HG03439 (cell line): ENCODE results near the gene CFAP251.
"Not testable (repeated sequence)": the region's sequence is repeated elsewhere in the genome, so short reads cannot be mapped to it uniquely, and the experiment has no call there.

Source experiments
- ATAC-seq: cut with Tn5 transposase; IDR thresholded peaks from one replicate; pipeline ENCODE4 v1.9.1; 2021; ENCODE audit warnings: mild to moderate bottlenecking, moderate library complexity; ENCODE audit not compliant: unreplicated experiment

Gene CFAP251

DNA sequence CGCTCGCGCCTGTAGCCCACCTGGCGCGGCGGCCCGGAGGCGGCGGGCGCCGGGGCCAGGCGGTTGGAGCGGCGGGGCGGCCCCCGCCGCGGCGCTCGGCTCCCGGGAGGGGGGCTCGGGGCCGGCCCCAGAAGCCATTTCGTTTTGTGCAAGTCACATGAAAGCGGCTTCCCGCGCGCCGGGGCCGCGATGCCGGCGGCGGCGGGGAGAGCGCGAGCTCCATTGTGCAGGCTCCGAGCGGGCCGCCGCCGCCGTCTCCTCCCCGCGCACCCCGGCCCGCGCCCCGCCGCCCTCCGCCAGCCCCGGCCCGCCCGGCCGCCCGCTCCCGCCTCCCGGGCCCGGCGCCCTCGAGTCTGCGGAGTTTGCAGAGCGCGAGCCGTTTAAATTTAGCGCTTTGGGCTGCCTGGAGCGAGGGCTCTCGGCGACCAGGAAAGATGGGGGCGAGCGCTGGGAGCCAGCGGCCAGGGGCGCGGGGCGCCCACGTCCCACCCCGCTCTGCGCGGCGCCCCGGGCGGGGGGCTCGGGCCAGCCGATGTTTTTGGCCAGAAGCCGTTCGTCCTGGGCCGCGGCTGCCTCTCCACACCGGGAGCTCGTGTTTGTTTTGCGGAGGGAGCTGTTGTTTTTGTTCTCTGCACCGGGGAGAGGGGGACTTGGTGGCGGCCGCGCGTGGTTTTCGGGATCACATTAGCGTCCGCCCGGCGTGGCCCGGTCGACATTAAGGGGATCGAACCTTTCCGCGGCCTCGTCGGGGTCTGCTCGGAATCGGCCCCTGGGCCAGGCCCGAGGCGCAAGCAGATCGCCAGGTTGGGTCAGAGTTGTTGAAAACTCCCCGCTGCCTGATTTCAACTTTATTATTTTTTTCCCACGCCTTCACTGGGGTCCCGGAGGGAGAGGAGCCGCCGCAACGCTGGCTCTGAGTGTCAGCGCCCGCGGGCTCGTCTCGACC, 104.3 kb downstream of the CFAP251 start:
- ATAC-seq: no peak

DNA sequence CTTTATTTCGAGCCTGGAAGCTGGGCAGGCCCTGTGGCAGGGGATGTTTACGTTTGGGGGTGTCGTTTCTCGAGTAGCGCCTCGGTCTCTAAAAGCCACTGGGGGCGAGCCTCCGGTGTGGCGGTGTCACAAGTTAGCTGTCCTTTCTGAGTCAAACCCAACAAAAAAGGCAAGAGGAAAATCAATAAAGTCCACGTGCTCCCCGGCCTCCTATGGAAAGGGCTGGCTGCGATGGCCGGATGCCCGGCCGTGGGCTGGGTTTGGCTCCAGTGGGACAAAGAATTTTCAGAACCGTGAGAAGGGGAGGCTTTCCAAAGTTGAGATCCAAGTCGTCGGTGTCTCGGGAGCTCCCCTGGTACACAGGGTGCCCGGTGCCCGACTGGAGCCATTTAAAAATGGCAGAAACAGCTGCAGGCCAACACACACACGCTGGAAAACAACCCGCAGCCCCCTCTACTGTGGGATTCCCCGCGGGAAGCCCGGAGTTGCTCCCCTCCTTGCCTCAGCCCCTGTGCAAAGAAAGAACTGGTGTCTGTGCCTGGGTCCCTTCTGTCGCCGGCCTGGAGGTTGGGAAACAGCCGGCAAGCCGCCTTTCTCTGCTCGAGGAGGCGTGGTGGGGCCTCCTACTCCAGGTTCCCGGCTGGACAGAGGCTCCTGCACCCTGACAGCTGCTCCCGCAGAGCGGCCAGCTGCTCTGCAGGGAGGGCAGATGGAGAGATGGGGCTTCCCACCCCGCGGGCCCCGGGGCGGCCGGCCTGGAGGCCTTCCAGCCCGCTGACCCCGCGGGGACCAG, 105.1 kb downstream of the CFAP251 start:
- no peak for ATAC-seq

DNA sequence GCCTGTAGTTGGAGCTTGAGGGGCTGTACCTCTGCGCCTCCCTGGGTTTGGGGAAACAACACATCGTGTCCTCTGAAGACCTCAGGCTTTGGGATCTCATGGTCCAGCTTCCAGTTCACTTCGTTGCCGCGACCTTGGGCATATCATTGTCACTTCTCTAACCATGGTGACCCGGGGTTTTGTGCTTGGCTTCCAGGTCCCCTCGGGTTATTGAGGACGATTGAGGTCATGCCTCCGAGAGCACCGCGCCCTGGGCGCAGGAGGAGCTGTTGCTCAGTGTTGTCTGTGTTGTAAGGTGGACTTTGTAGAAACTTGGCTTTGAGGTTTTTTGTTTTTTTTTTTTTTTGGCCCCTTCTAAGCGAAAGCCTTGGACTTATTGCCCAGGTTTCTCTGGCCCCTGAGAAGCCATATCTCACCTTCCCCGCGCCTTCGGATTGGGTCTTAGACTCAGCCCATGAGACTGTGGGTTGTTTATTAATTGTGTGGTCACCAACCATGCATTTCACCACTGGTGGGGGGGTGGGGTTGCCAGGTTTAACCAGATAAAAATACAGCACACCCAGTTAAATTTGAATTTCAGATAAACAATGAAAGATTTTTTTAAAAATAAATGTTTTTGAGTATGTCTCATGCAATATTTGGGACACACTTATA, 105.9 kb downstream of the CFAP251 start:
- ATAC-seq: no peak

DNA sequence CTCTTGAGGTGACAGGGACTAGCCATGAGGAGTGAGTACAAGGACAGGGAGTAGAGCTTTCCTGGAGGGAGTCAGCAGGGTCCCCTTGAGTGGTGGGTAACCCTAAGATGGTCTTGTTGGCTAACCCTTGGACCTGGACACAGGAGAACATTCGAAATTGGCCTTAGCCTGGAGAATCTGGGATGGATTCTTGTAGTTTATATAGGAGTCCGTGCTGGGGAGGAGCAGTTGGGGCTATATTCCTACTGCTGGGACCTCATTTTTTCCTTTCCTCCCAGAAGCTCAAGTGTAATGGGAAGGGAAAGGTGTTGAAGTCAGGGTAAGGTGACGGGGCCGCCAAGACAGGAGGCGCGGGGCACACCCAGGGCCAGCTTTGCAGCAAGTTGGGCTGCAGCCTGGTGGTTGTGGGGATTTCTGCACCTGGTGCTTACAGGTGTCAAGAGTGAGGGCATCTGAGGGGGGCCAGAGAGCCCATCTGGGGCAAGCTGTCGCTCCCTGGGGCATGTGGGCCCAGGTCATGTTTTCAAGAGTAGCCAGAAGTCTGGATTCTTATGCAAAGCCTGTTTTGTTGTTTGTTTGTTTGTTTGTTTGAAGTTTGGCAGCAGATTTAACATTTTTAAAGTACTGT, 108.4 kb downstream of the CFAP251 start:
- no peak for ATAC-seq

DNA sequence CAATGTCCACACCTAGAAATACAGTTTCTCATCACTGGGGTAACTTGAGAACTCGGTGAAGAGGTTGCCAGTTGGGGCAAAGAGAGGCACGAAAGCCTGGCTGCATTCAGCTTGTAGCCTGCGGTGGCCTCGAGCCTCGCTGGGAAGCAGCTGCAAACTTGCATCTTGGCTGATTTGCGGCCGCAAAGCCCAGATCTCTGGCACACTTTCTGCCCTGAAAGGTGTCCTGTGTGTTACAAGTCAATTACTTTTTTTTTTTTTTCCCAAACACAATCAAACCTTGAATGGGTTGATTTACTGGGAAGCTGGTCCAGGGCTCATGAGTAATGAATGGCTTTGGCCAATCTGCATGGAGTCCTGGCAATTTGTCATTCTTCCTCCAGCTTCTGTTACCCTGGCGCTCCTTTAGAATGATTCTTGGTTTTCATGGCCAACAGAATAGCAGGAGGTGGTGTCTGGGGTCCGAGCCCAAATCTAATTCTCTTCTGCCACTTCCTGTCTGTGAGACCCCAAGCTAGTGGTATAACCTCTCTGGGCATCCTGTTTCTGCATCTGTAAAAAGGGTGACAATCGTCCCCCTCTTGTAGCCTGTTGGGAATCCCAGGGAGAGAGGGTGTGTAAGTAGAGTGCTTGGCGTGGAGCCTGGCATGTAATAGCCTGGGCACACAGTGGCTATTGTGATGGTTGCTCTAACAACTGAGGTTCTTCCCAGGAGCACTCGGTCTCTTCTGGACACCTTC, 109.9 kb downstream of the CFAP251 start:
- ATAC-seq: no peak

DNA sequence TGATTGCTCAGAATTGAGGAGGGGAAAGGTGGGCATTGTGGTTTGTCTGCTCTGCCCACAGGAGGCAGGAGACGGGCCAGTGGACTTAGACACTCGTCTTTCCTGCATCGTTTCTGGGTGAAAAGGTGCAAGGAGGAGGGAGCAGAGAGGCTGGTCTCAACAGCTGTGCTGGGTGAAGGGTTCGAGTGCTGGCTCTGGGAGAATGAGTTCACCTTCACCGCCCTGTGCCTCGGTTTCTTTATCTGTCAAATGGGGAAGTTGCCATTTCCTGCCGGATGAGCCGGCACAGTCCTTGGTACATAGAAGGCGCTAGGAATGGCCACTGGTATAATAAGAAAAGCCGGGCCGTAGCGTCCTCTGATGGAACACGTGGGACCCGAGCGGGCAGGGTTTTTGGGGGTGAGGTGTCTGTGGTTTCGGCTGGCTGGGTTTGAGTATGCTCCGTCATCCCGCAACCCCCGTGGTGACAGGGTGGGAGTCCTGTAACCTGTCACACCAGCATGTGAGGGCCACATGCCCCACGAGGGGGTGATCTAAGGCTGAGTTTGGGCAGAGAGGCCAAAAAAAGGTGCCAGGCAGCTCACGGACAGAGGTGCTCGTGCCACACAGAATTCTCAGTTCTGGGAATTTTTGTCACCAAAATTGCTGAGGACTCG, 110.6 kb downstream of the CFAP251 start:
- ATAC-seq: no peak

DNA sequence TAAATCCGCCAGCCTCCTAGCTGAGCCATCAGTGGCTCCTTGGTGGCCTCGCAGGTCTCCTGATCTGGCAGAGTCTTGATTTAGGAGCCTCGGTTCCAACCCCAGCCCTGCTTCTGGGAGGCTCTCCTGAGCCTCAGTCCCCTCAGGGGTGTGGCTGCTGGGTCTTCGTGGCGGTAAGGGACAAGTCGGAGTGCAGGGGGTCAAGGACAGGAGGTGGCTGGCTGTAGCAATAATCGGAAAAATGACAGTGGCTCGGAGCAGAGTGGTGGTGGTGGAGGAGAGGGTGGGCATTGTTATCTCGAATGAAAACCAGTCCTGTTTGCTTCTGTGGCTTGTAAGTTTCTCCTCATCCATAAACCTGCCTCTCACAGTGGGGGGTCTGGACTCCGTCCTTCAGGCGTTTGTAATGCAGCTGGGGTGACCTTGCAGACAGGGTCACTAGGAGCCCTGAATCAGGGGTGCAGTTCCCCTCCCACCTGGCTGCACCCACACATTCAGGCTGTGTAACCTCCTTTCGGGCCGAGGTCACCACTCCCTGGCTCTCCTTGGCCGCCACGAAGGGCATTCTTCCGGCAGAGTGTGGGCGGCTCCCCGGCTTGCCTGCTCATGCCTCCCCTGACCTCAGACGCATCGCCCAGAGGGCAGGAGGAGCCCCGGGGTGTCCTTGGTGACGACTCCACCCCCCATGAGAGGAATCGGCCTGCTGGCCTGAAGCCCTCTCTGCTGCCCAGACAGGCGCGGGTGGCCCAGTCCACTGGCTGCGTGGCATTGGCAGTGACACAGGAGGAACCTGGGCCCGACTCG, 111.4 kb downstream of the CFAP251 start:
- no peak for ATAC-seq

DNA sequence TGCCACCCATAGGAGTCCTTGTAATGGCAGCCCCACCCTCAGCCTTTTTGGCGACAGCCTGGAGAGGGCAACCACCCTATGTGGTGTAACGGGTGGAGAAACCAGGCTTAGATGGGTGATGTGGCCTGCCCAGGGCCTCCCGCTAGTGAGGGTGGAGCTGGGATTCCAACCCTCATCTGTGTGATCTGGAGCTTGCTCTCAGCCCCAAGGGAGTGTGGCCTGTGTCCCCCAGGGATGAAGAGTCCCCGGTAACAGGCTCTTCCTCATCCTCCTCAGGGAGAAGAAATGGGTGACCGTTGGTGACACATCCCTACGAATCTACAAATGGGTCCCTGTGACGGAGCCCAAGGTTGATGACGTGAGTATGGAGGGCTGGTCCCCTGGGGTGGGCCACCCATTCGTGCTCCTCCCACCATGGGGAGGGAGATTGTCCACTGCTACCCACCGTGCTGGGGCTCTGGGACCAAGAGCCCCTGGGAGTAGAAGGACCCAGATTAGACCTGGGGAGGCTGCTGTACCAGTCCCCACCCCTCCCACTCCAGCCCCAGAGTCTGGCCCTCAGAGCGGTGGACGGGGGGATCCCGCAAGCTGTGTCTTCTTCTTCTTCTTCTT, 112.1 kb downstream of the CFAP251 start:
- no peak for ATAC-seq

DNA sequence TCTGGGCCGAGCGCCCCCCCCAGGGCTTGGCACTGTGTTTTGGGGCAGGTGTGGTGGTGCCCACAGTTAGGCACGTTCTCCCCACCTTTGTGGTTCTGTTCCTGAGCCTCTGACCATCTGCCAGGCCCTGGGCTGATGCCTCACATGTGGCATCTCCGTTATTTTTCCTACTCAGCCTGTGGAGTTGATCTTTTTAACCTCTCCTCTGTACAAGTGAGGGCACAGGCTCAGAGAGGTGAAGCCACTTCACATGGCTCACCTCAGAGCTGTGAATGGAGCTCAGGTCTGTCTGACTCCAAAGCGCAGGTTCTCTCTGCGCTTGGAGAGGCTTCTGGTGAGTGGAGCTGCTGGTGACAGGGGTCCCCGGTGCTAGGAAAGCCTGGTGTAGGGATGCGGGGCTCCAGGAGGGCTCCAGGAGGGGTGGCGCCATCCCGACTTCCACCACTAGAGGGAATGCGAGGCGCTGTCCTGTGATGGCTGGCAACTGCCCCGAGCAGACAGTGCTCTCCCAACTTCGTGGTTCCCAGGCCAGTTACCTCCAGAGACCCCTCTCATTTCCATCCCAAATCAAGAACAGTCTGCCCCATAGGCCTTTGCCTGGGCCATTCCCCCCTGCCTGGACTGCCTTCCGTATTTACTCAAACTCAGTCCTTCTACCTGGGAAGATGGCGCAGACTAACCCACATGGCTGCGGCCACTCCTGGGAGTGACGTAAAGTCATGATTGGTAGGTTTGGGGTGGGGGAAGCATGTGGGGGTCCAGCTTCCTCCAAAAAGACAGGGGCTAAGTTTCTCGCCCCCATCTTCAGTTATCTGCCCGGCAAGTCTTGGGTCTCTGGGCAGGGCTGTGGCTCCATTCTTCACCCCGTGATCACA, 113.2 kb downstream of the CFAP251 start:
- no peak for ATAC-seq

- no peak for ATAC-seq
Measured at GRCh38 chr12:122032580-122032979, 114.2 kb downstream of the CFAP251 start.

GRCh38 chr12:122035292-122035691, 116.9 kb downstream of the CFAP251 start:
- ATAC-seq: no peak

DNA sequence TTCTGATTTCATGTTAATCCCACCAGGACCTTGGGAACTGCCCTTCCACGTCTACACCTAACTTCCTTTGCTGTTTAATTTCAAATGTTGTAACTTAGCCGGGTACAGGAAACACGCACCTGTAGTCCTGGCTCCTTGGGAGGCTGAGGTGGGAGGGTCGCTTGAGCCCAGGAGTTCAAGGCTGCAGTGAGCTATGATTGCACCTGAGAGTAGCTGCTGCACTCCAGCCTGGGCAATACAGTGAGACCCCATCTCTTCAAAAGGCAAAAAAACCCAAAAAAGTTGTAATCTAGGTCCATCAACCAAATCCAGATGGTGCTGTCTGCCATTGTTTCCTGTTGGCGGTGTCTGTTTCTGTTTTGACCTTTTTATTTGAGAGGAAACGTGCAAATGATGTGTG, 117.8 kb downstream of the CFAP251 start:
- ATAC-seq: no peak

DNA sequence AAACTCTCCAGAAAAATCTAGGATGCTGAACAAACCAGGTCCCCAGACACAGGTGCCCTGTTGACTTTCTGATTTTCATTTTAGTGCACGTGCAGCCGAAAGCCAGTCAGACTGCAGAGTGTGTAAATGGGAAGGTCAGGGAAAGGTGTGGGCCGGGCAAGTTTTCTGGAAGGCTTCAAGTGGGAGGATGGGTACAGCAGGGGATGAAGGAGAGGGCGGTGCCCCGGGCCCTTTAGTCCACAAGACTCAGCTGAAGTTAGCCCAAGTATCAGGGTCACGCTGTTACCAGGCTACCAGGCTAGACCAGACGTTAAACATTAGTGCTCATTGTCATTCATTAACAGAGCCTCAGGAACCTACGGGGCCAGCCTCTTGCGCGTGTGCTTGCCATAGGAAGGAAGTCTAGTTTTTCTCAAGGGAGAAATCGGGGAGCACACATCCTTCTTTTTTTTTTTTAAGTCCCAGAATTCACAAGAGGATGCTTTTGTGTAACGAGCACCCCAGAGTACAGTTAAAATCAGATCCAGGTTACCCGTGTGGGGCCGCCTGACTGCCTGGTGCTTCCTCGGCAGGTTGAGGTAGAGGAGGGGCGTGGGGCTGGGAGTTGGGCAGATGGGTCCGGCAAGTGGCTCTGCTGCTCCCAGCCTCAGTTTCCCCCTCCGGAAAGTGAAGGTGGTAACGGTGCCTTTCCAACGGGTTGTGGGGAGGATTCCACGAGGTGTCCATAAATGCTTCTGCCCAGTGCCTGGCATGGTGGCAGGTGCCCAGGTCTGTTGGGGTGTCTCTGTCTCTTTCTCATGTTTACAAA, 122.4 kb downstream of the CFAP251 start:
- ATAC-seq: no peak

GRCh38 chr12:122041458-122041857, 123.1 kb downstream of the CFAP251 start:
- ATAC-seq: not testable (repeated sequence)

- ATAC-seq: no peak
Measured at GRCh38 chr12:122042910-122043309, 124.5 kb downstream of the CFAP251 start.

GRCh38 chr12:122043476-122043875, 125.1 kb downstream of the CFAP251 start:
- ATAC-seq: no peak

- no peak for ATAC-seq
Measured at GRCh38 chr12:122045262-122045661, 126.9 kb downstream of the CFAP251 start.
